Astrocyte of the cerebellum (primary cell): Measurements from ENCODE around the gene ARHGEF4.

Experiments
- DNase-seq: peaks from one replicate; pipeline ENCODE4 v3.0.0-alpha.2; 2011; ENCODE audit warnings: low read depth
- H3K4me3 ChIP-seq: 2 replicates; pipeline ENCODE4 v1.5.1; 2011; ENCODE audit warnings: mild to moderate bottlenecking, low read depth, low read length, moderate library complexity
- CTCF ChIP-seq: IDR thresholded peaks from 2 replicates; pipeline ENCODE4 v1.5.1; 2012; ENCODE audit warnings: low read length, low read depth, moderate library complexity, mild to moderate bottlenecking; ENCODE audit errors: missing control alignments
- in situ Hi-C: cut with HindIII; loops from 2 replicates; pipeline ENCODE4 v1.10.0; 2017; ENCODE audit warnings: low sequenced_read_pairs

Gene ARHGEF4

GRCh38 chr2:130836501-130837174, at the start of gene ARHGEF4:
TSS of gene ARHGEF4 (plus strand) at chr2:130836914. CDS start at chr2:130836954, 40 bp downstream.
- in situ Hi-C loops = no loop called here
- peak within 1 kb of the TSS; percentile 31 for H3K4me3 ChIP-seq
- DNase-seq = no peak
- no peak for TF ChIP-seq CTCF

GRCh38 chr2:130787841-130788240, 48.9 kb upstream of the ARHGEF4 start:
- TF ChIP-seq CTCF = no peak
- in situ Hi-C loops = no loop called here

GRCh38 chr2:130790312-130790711, 46.4 kb upstream of the ARHGEF4 start:
- H3K4me3 ChIP-seq = no peak overlapping the region
- no peak for DNase-seq
- in situ Hi-C loops = no loop called here
- TF ChIP-seq CTCF = no peak

More at GRCh38 chr2:130787841-130788240, 48.9 kb upstream of the ARHGEF4 start:
- no peak overlapping the region for H3K4me3 ChIP-seq
- no peak for DNase-seq

GRCh38 chr2:130790804-130791616, 45.7 kb upstream of the ARHGEF4 start:
- no peak for DNase-seq
- no peak for TF ChIP-seq CTCF
- in situ Hi-C loops = no loop called here
- H3K4me3 ChIP-seq = no peak overlapping the region

- TF ChIP-seq CTCF = no peak
- DNase-seq = no peak
- H3K4me3 ChIP-seq = no peak overlapping the region
- in situ Hi-C loops = no loop called here
Measured at GRCh38 chr2:130791617-130791939, 45.1 kb upstream of the ARHGEF4 start.

- no peak for TF ChIP-seq CTCF
- in situ Hi-C loops = no loop called here
- H3K4me3 ChIP-seq = no peak overlapping the region
- DNase-seq = no peak
Measured at GRCh38 chr2:130795431-130795830, 41.3 kb upstream of the ARHGEF4 start.
